ENCODE measurements around the gene SAP30BP. TPM values are rescaled to one million over a fixed set of nuclear protein-coding genes. Genes with fewer than 3 reads are reported as not detected.

Gene SAP30BP
- total and polyA plus RNA-seq, 2 of the 8 experiments (the other 6 are each of a cell fraction or from before 2014, with no cell fraction given), result 63.3 to 79.9 TPM

- Histone ChIP-seq H3K14ac (ENCODE audit: insufficient read length) (no peak within 1 kb of the TSS), H3K23ac (ENCODE audit: insufficient read length) (no peak within 1 kb of the TSS), H3K23me2 (ENCODE audit: low read depth, low read length) (peaks cover 11% of the 10 kb centered on the region; the same call in 1 of the 2 replicates), H2BK15ac (ENCODE audit: low read length) (peak within 1 kb of the TSS; percentile 20; the same call in 1 of the 2 replicates), H4K5ac (ENCODE audit: insufficient read length, low read depth, low read length) (no peak within 1 kb of the TSS), H4K20me1 (replicated peaks in 1 of 2; ENCODE audit: control insufficient read depth in 1 of 2, insufficient read depth in 2 of 2, low read length in 2 of 2) (no peaks in the 10 kb centered on the region), H3K4me3 (ENCODE audit: extremely low read depth in 1 of 4, insufficient read depth in 2 of 4, low read depth in 3 of 4, low read length in 4 of 4) (peak within 1 kb of the TSS; percentile 49 to 74 (median 50)), H3K36me3 (ENCODE audit: control insufficient read depth in 2 of 4, insufficient read depth in 4 of 4, low read length in 3 of 4) (no peaks in the 10 kb centered on the region), H4K8ac (ENCODE audit: extremely low read depth, insufficient read depth, low read length) (peak within 1 kb of the TSS; percentile 35), H2BK12ac (ENCODE audit: low read depth, low read length) (peak within 1 kb of the TSS; percentile 10; the same call in 1 of the 2 replicates), H2BK20ac (ENCODE audit: low read length) (0 out of 2 replicates have a peak within 1 kb of the TSS, but pooled peaks have one; percentile 6), H3K27ac (ENCODE audit: low read depth, low read length) (no peak within 1 kb of the TSS), H4K91ac (replicated peaks; ENCODE audit: insufficient read length, low read length) (peak within 1 kb of the TSS; percentile 53), H2BK5ac (ENCODE audit: low read depth, low read length) (peak within 1 kb of the TSS; percentile 52; the same call in 1 of the 2 replicates), H3K18ac (ENCODE audit: extremely low read depth, low read length) (peak within 1 kb of the TSS; percentile 60), H2BK120ac (replicated peaks; ENCODE audit: low read depth, low read length) (no peak within 1 kb of the TSS), H3K4me1 (replicated peaks in 1 of 4; ENCODE audit: control insufficient read depth in 3 of 4, insufficient read depth in 4 of 4, low read length in 3 of 4) (peaks cover 0 to 8% (median 4%) of the 10 kb centered on the region in 4 experiments; a peak in 3 of 7 replicates), H3K9ac (replicated peaks in 1 of 4; ENCODE audit: extremely low read depth in 1 of 4, low read depth in 3 of 4, low read length in 3 of 4) (peak within 1 kb of the TSS in 3 of 4 experiments; percentile 5 to 60 (median 13); a peak in 2 of 7 replicates), H3K9me3 (ENCODE audit: insufficient read depth in 2 of 2, low read depth in 1 of 2, low read length in 1 of 2) (no peaks in the 10 kb centered on the region), H2AK5ac (ENCODE audit: low read depth, low read length) (no peak within 1 kb of the TSS; the same call in 1 of the 2 replicates), H3K79me1 (ENCODE audit: low read depth, low read length) (no peaks in the 10 kb centered on the region), H3K27me3 (replicated peaks in 1 of 4; ENCODE audit: control insufficient read depth in 3 of 4, extremely low read depth in 1 of 4, insufficient read depth in 3 of 4, low read length in 3 of 4) (peaks cover 4 to 30% (median 17%) of the 10 kb centered on the region in 4 experiments; a peak in 6 of 7 replicates), H3K56ac (replicated peaks; ENCODE audit: insufficient read length, low read depth, low read length) (peak within 1 kb of the TSS; percentile 1), H3K4ac (replicated peaks; ENCODE audit: insufficient read length, low read depth, low read length) (peak within 1 kb of the TSS; percentile 41), H3K79me2 (ENCODE audit: control insufficient read depth in 1 of 2, insufficient read depth in 2 of 2, low read length in 2 of 2) (no peaks in the 10 kb centered on the region), H2AFZ (ENCODE audit: low read length) (peak within 1 kb of the TSS; percentile 73; the same call in 1 of the 2 replicates), H3K4me2 (ENCODE audit: insufficient read depth in 1 of 2, low read depth in 2 of 2, low read length in 2 of 2) (peak within 1 kb of the TSS; percentile 70 to 96)
- ChIA-PET POLR2A (ENCODE audit: partially characterized antibody) (interaction anchor here (0.9 to 7.1 kb wide), 9 partner anchors 9 to 57 kb away, joined by 4 to 45 read pairs (median 7); partner anchors contain the start of gene RECQL5), CTCF (ENCODE audit: partially characterized antibody) (interaction anchor here (1.0 to 4.4 kb wide), 16 partner anchors 10 to 119 kb away, joined by 3 to 31 read pairs (median 8); partner anchors contain the start of gene SMIM5)
- DNase-seq (ENCODE audit: low read depth in 1 of 2, low spot score in 2 of 2) (peak; percentile 50 to 84), FAIRE-seq (no peak)
- WGBS, 2 experiments (ENCODE audit: extremely low coverage in 1 of 2, insufficient coverage in 1 of 2, insufficient read length in 1 of 2, insufficient replicate concordance in 2 of 2, low coverage in 1 of 2, low lambda C conversion rate in 2 of 2, missing lambda C conversion rate in 1 of 2), result 14% methylated on average over 33 of the region's 70 CpGs; no CpG with 5 or more reads in 1 of the 2 experiments
- TF ChIP-seq ZNF274 (IDR thresholded peaks at IDR 0.05; ENCODE audit: borderline replicate concordance, extremely low read depth, low read length) (no peak), SIN3A (conservative IDR thresholded peaks at IDR 0.05 in 1 of 2, IDR thresholded peaks at IDR 0.05 in 1 of 2; ENCODE audit: low read depth in 1 of 2, low read length in 2 of 2) (no peak), TAF7 (optimal IDR thresholded peaks at IDR 0.05; ENCODE audit: borderline replicate concordance, low read depth, low read length) (peak; percentile 19), SP1 (IDR thresholded peaks at IDR 0.05; ENCODE audit: low read depth, low read length) (no peak), SAP30 (IDR thresholded peaks at IDR 0.05; ENCODE audit: insufficient read depth, insufficient replicate concordance, low read length) (no peak), KDM1A (IDR thresholded peaks at IDR 0.05; ENCODE audit: borderline replicate concordance, low read length) (no peak), POU5F1 (IDR thresholded peaks at IDR 0.05; ENCODE audit: low read depth, low read length) (no peak), JUND (IDR thresholded peaks at IDR 0.05; ENCODE audit: low read length) (peak; percentile 58; the same call in 1 of the 2 replicates), BCL11A (IDR thresholded peaks at IDR 0.05; ENCODE audit: low read depth in 2 of 2, low read length in 2 of 2) (no peak)
These were observed 53.7 kb downstream of the SAP30BP start, which contains the start of gene ITGB4 for GRCh38 chr17:75720656-75721462. Gene ITGB4 (plus strand): TSS chr17:75721459. CDS start chr17:75724704, 3,245 bp downstream.

All from H1 (cell line).